ENCODE data around the gene WDHD1.

- TF ChIP-seq CTCF (IDR thresholded peaks at IDR 0.05; ENCODE audit: insufficient read depth, low read length, poor library complexity, severe bottlenecking) (no peak), EZH2phosphoT487 (conservative IDR thresholded peaks at IDR 0.05; ENCODE audit: low read length) (no peak)
Measured at GRCh38 chr14:54918427-54918826, 108.5 kb downstream of the WDHD1 start.

Measured in SU-DHL-6 (cell line).